HG02678 (cell line): ENCODE results near the gene BLID.

ENCODE experiments used
- ATAC-seq: cut with Tn5 transposase; IDR thresholded peaks from one replicate; pipeline ENCODE4 v1.9.1; 2021; ENCODE audit warnings: mild to moderate bottlenecking, moderate library complexity; ENCODE audit not compliant: unreplicated experiment

Gene BLID

GRCh38 chr11:122107045-122107444 lies 9.0 kb downstream of the BLID start:
- ATAC-seq = no peak

GRCh38 chr11:122105044-122105758 lies 10.8 kb downstream of the BLID start:
- ATAC-seq = no peak

GRCh38 chr11:122104341-122104740 lies 11.7 kb downstream of the BLID start:
- ATAC-seq = no peak

GRCh38 chr11:122103726-122104125 lies 12.3 kb downstream of the BLID start:
- ATAC-seq = no peak

GRCh38 chr11:122103321-122103720 lies 12.7 kb downstream of the BLID start:
- no peak for ATAC-seq

- no peak for ATAC-seq
Observed at GRCh38 chr11:122102426-122102825, 13.6 kb downstream of the BLID start.

- ATAC-seq = no peak
Observed at GRCh38 chr11:122101625-122102291, 14.3 kb downstream of the BLID start.

- ATAC-seq = no peak
Observed at GRCh38 chr11:122100756-122101080, 15.3 kb downstream of the BLID start.

GRCh38 chr11:122100037-122100755 lies 15.8 kb downstream of the BLID start:
- ATAC-seq = no peak

GRCh38 chr11:122099374-122100036 lies 16.5 kb downstream of the BLID start:
- no peak for ATAC-seq

- ATAC-seq = no peak
Observed at GRCh38 chr11:122098261-122098980, 17.6 kb downstream of the BLID start.

GRCh38 chr11:122097419-122098001 lies 18.5 kb downstream of the BLID start:
- ATAC-seq = no peak

GRCh38 chr11:122096272-122097112 lies 19.5 kb downstream of the BLID start:
- no peak for ATAC-seq

GRCh38 chr11:122095681-122096262 lies 20.2 kb downstream of the BLID start:
- ATAC-seq = no peak

GRCh38 chr11:122094836-122095235 lies 21.2 kb downstream of the BLID start:
- ATAC-seq = no peak

GRCh38 chr11:122093731-122094275 lies 22.2 kb downstream of the BLID start:
- ATAC-seq = no peak

- ATAC-seq = no peak
Observed at GRCh38 chr11:122091835-122092234, 24.2 kb downstream of the BLID start.

GRCh38 chr11:122089111-122089510 lies 26.9 kb downstream of the BLID start:
- ATAC-seq = no peak

GRCh38 chr11:122085712-122086111 lies 30.3 kb downstream of the BLID start:
- no peak for ATAC-seq
